ENCODE data around the gene IGFALS.

DNA sequence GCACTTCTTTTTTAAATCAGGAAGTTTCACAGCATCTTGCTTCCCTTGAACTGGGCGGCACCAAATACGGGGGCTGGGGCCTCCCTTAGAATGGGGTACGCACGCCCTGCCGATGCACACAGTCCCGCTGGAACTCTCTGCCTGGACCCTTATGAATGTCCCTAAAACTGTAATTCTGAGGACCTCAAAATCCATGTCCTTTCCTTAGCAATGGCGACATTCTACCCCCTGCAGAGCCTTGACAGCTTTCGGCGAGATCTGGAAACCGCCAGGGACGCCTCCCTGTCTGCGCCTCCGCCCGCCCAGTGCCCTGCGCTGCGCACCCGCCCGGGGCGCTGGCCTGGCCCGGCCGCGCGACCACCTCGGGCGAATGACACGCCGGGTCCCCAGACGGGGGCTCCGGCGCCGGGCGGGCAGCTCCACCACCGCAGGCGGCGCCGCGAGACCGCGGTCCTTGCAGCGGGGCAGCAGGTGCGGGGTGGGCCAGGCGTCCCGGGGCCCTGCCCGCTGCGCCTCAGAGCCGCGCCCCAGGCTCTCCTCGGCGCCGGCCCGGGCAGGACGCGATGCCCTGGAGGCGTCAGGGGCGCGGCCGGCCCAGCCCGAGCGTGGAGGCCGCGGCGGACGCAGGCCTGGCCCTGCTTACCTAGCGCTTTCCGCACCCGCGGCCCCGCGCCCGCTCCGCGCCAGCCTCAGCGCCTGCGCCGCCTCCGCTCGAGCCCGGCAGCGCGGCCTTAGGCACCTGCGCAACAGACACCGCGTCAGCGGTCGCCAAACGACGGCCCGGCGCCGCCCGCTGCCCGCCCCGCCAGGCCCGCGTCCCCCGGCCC lies 32.6 kb upstream of the IGFALS start:
- TF ChIP-seq CTCF (conservative IDR thresholded peaks at IDR 0.05; ENCODE audit: low read depth in 2 of 2): no peak
- no peak for TF ChIP-seq EZH2 (IDR thresholded peaks at IDR 0.05; ENCODE audit: low read depth, unreplicated experiment)
- no peak for TF ChIP-seq POLR2AphosphoS5 (IDR thresholded peaks at IDR 0.05; ENCODE audit: low read depth)
- no peak for TF ChIP-seq CREB1 (CRISPR knock-in tag; IDR thresholded peaks at IDR 0.05; ENCODE audit: low read depth)
- TF ChIP-seq EZH2phosphoT487 (IDR thresholded peaks at IDR 0.05; ENCODE audit: unreplicated experiment): no peak
- TF ChIP-seq, protein P1, sequence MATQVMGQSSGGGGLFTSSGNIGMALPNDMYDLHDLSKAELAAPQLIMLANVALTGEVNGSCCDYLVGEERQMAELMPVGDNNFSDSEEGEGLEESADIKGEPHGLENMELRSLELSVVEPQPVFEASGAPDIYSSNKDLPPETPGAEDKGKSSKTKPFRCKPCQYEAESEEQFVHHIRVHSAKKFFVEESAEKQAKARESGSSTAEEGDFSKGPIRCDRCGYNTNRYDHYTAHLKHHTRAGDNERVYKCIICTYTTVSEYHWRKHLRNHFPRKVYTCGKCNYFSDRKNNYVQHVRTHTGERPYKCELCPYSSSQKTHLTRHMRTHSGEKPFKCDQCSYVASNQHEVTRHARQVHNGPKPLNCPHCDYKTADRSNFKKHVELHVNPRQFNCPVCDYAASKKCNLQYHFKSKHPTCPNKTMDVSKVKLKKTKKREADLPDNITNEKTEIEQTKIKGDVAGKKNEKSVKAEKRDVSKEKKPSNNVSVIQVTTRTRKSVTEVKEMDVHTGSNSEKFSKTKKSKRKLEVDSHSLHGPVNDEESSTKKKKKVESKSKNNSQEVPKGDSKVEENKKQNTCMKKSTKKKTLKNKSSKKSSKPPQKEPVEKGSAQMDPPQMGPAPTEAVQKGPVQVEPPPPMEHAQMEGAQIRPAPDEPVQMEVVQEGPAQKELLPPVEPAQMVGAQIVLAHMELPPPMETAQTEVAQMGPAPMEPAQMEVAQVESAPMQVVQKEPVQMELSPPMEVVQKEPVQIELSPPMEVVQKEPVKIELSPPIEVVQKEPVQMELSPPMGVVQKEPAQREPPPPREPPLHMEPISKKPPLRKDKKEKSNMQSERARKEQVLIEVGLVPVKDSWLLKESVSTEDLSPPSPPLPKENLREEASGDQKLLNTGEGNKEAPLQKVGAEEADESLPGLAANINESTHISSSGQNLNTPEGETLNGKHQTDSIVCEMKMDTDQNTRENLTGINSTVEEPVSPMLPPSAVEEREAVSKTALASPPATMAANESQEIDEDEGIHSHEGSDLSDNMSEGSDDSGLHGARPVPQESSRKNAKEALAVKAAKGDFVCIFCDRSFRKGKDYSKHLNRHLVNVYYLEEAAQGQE (IDR thresholded peaks at IDR 0.05; ENCODE audit: unreplicated experiment): no peak
- TF ChIP-seq JUNB (IDR thresholded peaks at IDR 0.05; ENCODE audit: unreplicated experiment): no peak
- TF ChIP-seq, protein P2, sequence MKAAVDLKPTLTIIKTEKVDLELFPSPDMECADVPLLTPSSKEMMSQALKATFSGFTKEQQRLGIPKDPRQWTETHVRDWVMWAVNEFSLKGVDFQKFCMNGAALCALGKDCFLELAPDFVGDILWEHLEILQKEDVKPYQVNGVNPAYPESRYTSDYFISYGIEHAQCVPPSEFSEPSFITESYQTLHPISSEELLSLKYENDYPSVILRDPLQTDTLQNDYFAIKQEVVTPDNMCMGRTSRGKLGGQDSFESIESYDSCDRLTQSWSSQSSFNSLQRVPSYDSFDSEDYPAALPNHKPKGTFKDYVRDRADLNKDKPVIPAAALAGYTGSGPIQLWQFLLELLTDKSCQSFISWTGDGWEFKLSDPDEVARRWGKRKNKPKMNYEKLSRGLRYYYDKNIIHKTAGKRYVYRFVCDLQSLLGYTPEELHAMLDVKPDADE (IDR thresholded peaks at IDR 0.05): no peak
- no peak for TF ChIP-seq ZNF114 (CRISPR knock-in tag; IDR thresholded peaks at IDR 0.05)
- no peak for TF ChIP-seq ZNF331 (CRISPR knock-in tag; IDR thresholded peaks at IDR 0.05; ENCODE audit: low read depth)
- TF ChIP-seq STAT1 (IDR thresholded peaks at IDR 0.05; ENCODE audit: unreplicated experiment): no peak

All from GM23338 (cell line).